HG03064 (cell line): Measurements from ENCODE around the gene EFCAB13.
"Not testable (repeated sequence)": the region's sequence is repeated elsewhere in the genome, so short reads cannot be mapped to it uniquely, and the experiment has no call there.

ENCODE experiments used
- ATAC-seq: cut with Tn5 transposase; IDR thresholded peaks from one replicate; pipeline ENCODE4 v1.9.1; 2021; ENCODE audit warnings: low read depth; ENCODE audit not compliant: unreplicated experiment

EFCAB13 gene

DNA sequence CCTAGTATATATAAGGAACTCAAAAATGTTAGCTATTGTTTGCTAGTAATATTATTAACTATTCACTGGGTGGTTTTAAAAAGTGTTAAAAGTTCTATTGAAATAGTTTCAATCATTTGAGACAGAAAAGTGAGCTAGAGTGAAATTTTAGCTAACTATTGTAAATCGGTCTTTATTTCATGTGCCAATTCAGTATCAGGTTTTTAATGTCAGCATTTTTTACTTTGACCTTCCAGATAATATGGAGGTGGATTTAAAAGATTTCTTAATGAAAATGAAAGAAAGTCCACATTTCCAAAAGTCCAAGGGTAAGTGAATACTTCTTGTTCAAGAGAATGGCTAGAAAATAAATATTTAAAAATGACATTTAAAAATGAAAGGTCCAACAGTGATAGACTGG lies 90.9 kb downstream of the EFCAB13 start:
- ATAC-seq = no peak

GRCh38 chr17:47423406-47424295 lies 99.9 kb downstream of the EFCAB13 start:
- no peak for ATAC-seq

GRCh38 chr17:47425233-47425632 lies 101.5 kb downstream of the EFCAB13 start:
- ATAC-seq = not testable (repeated sequence)

DNA sequence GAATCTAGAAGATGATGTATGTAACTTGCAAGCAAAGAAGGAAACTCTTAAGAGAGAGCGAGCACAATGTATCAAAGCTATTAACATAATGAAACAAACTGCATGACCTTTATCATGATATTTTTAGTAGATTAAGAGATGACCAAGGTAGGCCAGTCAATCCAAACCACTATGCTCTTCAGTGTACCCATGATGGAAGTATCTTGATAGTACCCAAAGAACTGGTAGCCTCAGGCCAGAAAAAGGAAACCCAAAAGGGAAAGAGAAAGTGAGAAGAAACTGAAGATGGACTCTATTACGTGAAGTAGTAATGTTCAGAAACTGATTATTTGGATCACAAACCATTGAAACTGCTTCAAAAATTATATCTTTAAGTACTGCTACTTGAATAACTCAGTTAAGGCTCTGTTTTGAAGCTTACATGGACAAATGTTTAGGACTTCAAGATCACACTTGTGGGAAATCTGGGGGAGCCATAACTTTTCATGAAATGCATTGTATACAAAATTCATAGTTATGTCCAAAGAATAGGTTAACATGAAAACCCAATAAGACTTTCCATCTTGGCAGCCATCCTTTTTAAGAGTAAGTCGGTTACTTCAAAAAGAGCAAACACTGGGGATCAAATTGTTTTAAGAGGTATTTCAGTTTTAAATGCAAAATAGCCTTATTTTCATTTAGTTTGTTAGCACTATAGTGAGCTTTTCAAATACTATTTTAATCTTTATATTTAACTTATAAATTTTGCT lies 102.3 kb downstream of the EFCAB13 start:
- ATAC-seq = not testable (repeated sequence)

GRCh38 chr17:47427985-47428384 lies 104.2 kb downstream of the EFCAB13 start:
- no peak for ATAC-seq

DNA sequence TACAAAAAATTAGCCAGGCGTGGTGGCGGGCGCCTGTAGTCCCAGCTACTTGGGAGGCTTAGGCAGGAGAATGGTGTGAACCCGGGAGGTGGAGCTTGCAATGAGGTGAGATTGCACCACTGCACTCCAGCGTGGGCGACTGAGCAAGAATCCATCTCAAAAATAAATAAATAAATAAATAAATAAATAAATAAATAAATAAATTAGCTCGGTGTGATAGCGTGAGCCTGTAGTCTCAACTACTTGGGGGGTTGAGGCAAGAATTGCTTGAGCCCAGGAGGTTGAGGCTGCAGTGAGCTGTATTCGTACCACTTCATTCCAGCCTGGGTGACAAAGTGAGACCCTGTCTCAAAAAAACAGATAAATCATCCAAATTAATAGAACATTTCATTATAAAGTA lies 108.5 kb downstream of the EFCAB13 start:
- not testable (repeated sequence) for ATAC-seq

DNA sequence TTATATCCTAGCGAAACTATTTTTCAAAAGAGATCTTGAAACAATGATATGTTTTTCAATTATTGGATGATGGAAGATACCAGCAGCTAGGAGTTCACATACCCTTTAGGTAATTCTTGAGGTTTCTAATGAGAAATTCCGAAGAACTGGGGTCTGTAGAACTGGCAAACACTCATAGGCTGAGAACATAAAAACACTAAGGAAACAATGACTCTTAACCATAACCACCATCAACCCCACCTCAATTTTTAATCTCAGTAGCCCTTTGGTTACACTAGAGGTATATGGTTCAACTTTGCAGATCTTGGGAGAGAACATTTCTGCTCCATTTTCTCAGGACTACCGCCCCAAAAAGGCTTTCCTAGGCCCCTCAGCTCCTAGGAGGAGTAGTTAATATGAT lies 141.4 kb downstream of the EFCAB13 start:
- ATAC-seq = no peak

DNA sequence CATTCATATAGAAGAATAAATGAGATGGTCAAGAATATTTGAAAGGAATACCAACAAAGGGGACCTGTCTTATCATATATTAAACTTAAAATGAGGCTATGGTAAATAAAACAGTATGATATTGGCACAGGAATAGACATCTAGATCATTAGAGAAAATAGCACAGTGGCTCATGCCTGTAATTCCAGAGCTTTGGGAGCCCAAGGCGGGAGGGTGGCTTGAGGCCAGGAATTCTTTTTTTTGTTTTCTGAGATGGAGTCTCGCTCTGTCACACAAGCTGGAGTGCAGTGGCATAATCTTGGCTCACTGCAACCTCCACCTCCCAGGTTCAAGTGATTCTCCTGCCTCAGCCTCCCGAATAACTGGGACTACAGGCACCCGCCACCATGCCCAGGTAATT lies 143.2 kb downstream of the EFCAB13 start:
- not testable (repeated sequence) for ATAC-seq

GRCh38 chr17:47470836-47471235 lies 147.1 kb downstream of the EFCAB13 start:
- ATAC-seq = no peak

DNA sequence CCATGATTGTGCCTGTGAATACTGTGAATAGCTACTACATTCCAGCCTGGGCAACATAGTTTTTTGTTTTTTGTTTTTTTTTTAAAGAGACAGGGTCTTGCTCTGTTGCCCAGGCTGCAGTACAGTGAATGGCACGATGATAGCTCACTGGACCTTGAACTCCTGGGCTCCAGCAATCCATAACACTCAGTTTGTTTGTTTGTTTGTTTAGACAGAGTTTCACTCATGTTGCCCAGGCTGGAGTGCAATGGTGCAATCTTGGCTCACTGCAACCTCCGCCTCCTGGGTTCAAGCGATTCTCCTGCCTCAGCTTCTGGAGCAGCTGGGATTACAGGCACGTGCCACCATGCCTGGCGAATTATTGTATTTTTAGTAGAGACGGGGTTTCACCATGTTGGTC lies 148.3 kb downstream of the EFCAB13 start:
- not testable (repeated sequence) for ATAC-seq
